ENCODE data around the gene PPIH. TPM values are rescaled to one million over a fixed set of nuclear protein-coding genes. Genes with fewer than 3 reads are reported as not detected.

Gene PPIH
- polyA plus RNA-seq, 1 donor (not counting 4 experiments of a cell fraction or from before 2014, with no cell fraction given): 94.1 TPM

- no peaks in the 10 kb centered on the region for H3K9me3 ChIP-seq (ENCODE audit: control insufficient read depth, low read depth, low read length)
- H4K20me1 ChIP-seq (ENCODE audit: control insufficient read depth, extremely low read depth, insufficient read depth, low read length): peaks cover 12% of the 10 kb centered on the region
- H3K9ac ChIP-seq (ENCODE audit: control insufficient read depth, extremely low read depth, insufficient read depth, low read length): no peak overlapping the region
- DNase-seq (ENCODE audit: low read depth, low spot score) (no peak), FAIRE-seq (no peak)
- H3K27ac ChIP-seq (ENCODE audit: control insufficient read depth, insufficient read depth, low read length): no peak overlapping the region
- H3K4me1 ChIP-seq (ENCODE audit: control insufficient read depth, extremely low read depth, insufficient read depth, low read length): no peaks in the 10 kb centered on the region
- no peak overlapping the region for H3K4me3 ChIP-seq (ENCODE audit: control insufficient read depth in 2 of 3, extremely low read depth in 1 of 3, insufficient read depth in 2 of 3, low read depth in 1 of 3, low read length in 3 of 3)
- no peaks in the 10 kb centered on the region for H3K27me3 ChIP-seq (ENCODE audit: control insufficient read depth, extremely low read depth, insufficient read depth, low read length)
- H2AFZ ChIP-seq (ENCODE audit: control insufficient read depth, low read length): no peak overlapping the region
- dilution Hi-C loops (cut with MboI; ENCODE audit: extremely low pct_ligation_motif_present, low sequenced_read_pairs): no loop called here
- no peak overlapping the region for H3K4me2 ChIP-seq (ENCODE audit: control insufficient read depth, extremely low read depth, insufficient read depth, low read depth, low read length)
- TF ChIP-seq EZH2 (IDR thresholded peaks at IDR 0.05; ENCODE audit: low read length): no peak
- TF ChIP-seq CTCF (optimal IDR thresholded peaks at IDR 0.05 in 1 of 3, IDR thresholded peaks at IDR 0.05 in 1 of 3, conservative IDR thresholded peaks at IDR 0.05 in 1 of 3; ENCODE audit: extremely low read depth in 1 of 3, insufficient read depth in 2 of 3, low read length in 3 of 3): no peak
- H3K36me3 ChIP-seq (ENCODE audit: control insufficient read depth in 2 of 2, extremely low read depth in 1 of 2, insufficient read depth in 2 of 2, low read length in 2 of 2): peaks cover 29 to 58% of the 10 kb centered on the region in 2 experiments
- peaks cover 68% of the 10 kb centered on the region for H3K79me2 ChIP-seq (ENCODE audit: control insufficient read depth, insufficient read depth, low read length)
- H3K9me1 ChIP-seq (ENCODE audit: control insufficient read depth, extremely low read depth, insufficient read depth, low read length): peaks cover 3% of the 10 kb centered on the region
Measured at GRCh38 chr1:42698081-42698813, 40.0 kb downstream of the PPIH start.

GRCh38 chr1:42700006-42700405 is 41.8 kb downstream of the PPIH start:
- dilution Hi-C loops (cut with MboI; ENCODE audit: extremely low pct_ligation_motif_present, low sequenced_read_pairs): no loop called here
- DNase-seq (ENCODE audit: low read depth, low spot score): no peak
- Histone ChIP-seq H3K27me3 (ENCODE audit: control insufficient read depth, extremely low read depth, insufficient read depth, low read length) (no peaks in the 10 kb centered on the region), H3K9ac (ENCODE audit: control insufficient read depth, extremely low read depth, insufficient read depth, low read length) (no peak overlapping the region), H2AFZ (ENCODE audit: control insufficient read depth, low read length) (no peak overlapping the region), H3K4me3 (ENCODE audit: control insufficient read depth in 2 of 3, extremely low read depth in 1 of 3, insufficient read depth in 2 of 3, low read depth in 1 of 3, low read length in 3 of 3) (no peak overlapping the region), H3K27ac (ENCODE audit: control insufficient read depth, insufficient read depth, low read length) (no peak overlapping the region), H4K20me1 (ENCODE audit: control insufficient read depth, extremely low read depth, insufficient read depth, low read length) (peaks cover 10% of the 10 kb centered on the region), H3K79me2 (ENCODE audit: control insufficient read depth, insufficient read depth, low read length) (peaks cover 58% of the 10 kb centered on the region), H3K4me1 (ENCODE audit: control insufficient read depth, extremely low read depth, insufficient read depth, low read length) (no peaks in the 10 kb centered on the region), H3K9me3 (ENCODE audit: control insufficient read depth, low read depth, low read length) (no peaks in the 10 kb centered on the region), H3K4me2 (ENCODE audit: control insufficient read depth, extremely low read depth, insufficient read depth, low read depth, low read length) (no peak overlapping the region), H3K9me1 (ENCODE audit: control insufficient read depth, extremely low read depth, insufficient read depth, low read length) (peaks cover 3% of the 10 kb centered on the region), H3K36me3 (ENCODE audit: control insufficient read depth in 2 of 2, extremely low read depth in 1 of 2, insufficient read depth in 2 of 2, low read length in 2 of 2) (peaks cover 34 to 49% of the 10 kb centered on the region in 2 experiments)
- FAIRE-seq: no peak
- TF ChIP-seq CTCF (optimal IDR thresholded peaks at IDR 0.05 in 1 of 3, IDR thresholded peaks at IDR 0.05 in 1 of 3, conservative IDR thresholded peaks at IDR 0.05 in 1 of 3; ENCODE audit: extremely low read depth in 1 of 3, insufficient read depth in 2 of 3, low read length in 3 of 3) (no peak), EZH2 (IDR thresholded peaks at IDR 0.05; ENCODE audit: low read length) (no peak)
